Measurements from ENCODE around the gene CPT1B.

DNA sequence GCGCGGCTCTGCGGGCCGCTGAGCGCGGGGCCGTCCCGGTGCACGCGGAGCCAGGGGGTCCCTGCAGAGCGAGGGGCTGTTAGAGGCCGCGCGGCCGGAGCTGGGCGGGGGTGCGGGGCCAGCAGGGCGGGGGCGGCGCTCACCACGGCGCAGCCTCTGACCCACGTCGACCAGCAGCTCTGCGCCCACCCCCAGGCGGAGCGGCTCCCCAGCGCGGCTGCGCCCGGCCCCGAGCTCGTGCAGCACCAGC, 52.4 kb downstream of the CPT1B start:
- TF ChIP-seq CTCF (IDR thresholded peaks at IDR 0.05; ENCODE audit: borderline replicate concordance, extremely low read depth, low read length, poor library complexity, severe bottlenecking) (no peak), EZH2 (IDR thresholded peaks at IDR 0.05; ENCODE audit: borderline replicate concordance, low read depth, low read length, severe bottlenecking) (no peak)

Data from DND-41 (cell line).